ENCODE measurements around the gene KDM7A.

Gene KDM7A

GRCh38 chr7:140081774-140082425, 94.9 kb downstream of the KDM7A start:
- Histone ChIP-seq H3K36me3 (ENCODE audit: control insufficient read depth, insufficient read depth, low read length) (no peaks in the 10 kb centered on the region), H3K27me3 (ENCODE audit: control insufficient read depth, insufficient read depth, low read length) (no peaks in the 10 kb centered on the region), H3K27ac (ENCODE audit: low read depth, low read length) (no peak overlapping the region), H3K4me3 (ENCODE audit: low read depth, low read length) (no peak overlapping the region), H3K4me1 (ENCODE audit: control insufficient read depth, insufficient read depth, low read length) (peaks cover 1% of the 10 kb centered on the region; the same call in 1 of the 2 replicates), H3K9ac (ENCODE audit: low read depth, low read length) (no peak overlapping the region), H3K9me3 (ENCODE audit: control insufficient read depth, insufficient read depth, low read length) (no peaks in the 10 kb centered on the region)

GRCh38 chr7:140080919-140081318, 95.9 kb downstream of the KDM7A start:
- Histone ChIP-seq H3K4me1 (ENCODE audit: control insufficient read depth, insufficient read depth, low read length) (no peaks in the 10 kb centered on the region), H3K27me3 (ENCODE audit: control insufficient read depth, insufficient read depth, low read length) (no peaks in the 10 kb centered on the region), H3K27ac (ENCODE audit: low read depth, low read length) (no peak overlapping the region)

GRCh38 chr7:140079121-140079536, 97.7 kb downstream of the KDM7A start:
- no peak overlapping the region for H3K9ac ChIP-seq (ENCODE audit: low read depth, low read length)
- no peaks in the 10 kb centered on the region for H3K4me1 ChIP-seq (ENCODE audit: control insufficient read depth, insufficient read depth, low read length)
- H3K27ac ChIP-seq (ENCODE audit: low read depth, low read length): no peak overlapping the region
- H3K9me3 ChIP-seq (ENCODE audit: control insufficient read depth, insufficient read depth, low read length): no peaks in the 10 kb centered on the region
- H3K36me3 ChIP-seq (ENCODE audit: control insufficient read depth, insufficient read depth, low read length): no peaks in the 10 kb centered on the region
- no peaks in the 10 kb centered on the region for H3K27me3 ChIP-seq (ENCODE audit: control insufficient read depth, insufficient read depth, low read length)
- no peak overlapping the region for H3K4me3 ChIP-seq (ENCODE audit: low read depth, low read length)

More at GRCh38 chr7:140080919-140081318, 95.9 kb downstream of the KDM7A start:
- Histone ChIP-seq H3K4me3 (ENCODE audit: low read depth, low read length) (no peak overlapping the region), H3K9me3 (ENCODE audit: control insufficient read depth, insufficient read depth, low read length) (no peaks in the 10 kb centered on the region), H3K9ac (ENCODE audit: low read depth, low read length) (no peak overlapping the region), H3K36me3 (ENCODE audit: control insufficient read depth, insufficient read depth, low read length) (no peaks in the 10 kb centered on the region)

GRCh38 chr7:140078392-140078791, 98.4 kb downstream of the KDM7A start:
- H3K27me3 ChIP-seq (ENCODE audit: control insufficient read depth, insufficient read depth, low read length): no peaks in the 10 kb centered on the region
- H3K27ac ChIP-seq (ENCODE audit: low read depth, low read length): no peak overlapping the region
- no peaks in the 10 kb centered on the region for H3K36me3 ChIP-seq (ENCODE audit: control insufficient read depth, insufficient read depth, low read length)
- H3K4me1 ChIP-seq (ENCODE audit: control insufficient read depth, insufficient read depth, low read length): no peaks in the 10 kb centered on the region
- H3K9ac ChIP-seq (ENCODE audit: low read depth, low read length): no peak overlapping the region
- H3K4me3 ChIP-seq (ENCODE audit: low read depth, low read length): no peak overlapping the region
- no peaks in the 10 kb centered on the region for H3K9me3 ChIP-seq (ENCODE audit: control insufficient read depth, insufficient read depth, low read length)

- Histone ChIP-seq H3K9ac (ENCODE audit: low read depth, low read length) (no peak overlapping the region), H3K4me3 (ENCODE audit: low read depth, low read length) (no peak overlapping the region), H3K27ac (ENCODE audit: low read depth, low read length) (no peak overlapping the region), H3K27me3 (ENCODE audit: control insufficient read depth, insufficient read depth, low read length) (no peaks in the 10 kb centered on the region), H3K4me1 (ENCODE audit: control insufficient read depth, insufficient read depth, low read length) (no peaks in the 10 kb centered on the region), H3K36me3 (ENCODE audit: control insufficient read depth, insufficient read depth, low read length) (no peaks in the 10 kb centered on the region), H3K9me3 (ENCODE audit: control insufficient read depth, insufficient read depth, low read length) (no peaks in the 10 kb centered on the region)
Observed at GRCh38 chr7:140074780-140075179, 102.0 kb downstream of the KDM7A start.

- Histone ChIP-seq H3K9ac (ENCODE audit: low read depth, low read length) (no peak overlapping the region), H3K27me3 (ENCODE audit: control insufficient read depth, insufficient read depth, low read length) (no peaks in the 10 kb centered on the region), H3K27ac (ENCODE audit: low read depth, low read length) (no peak overlapping the region), H3K4me1 (ENCODE audit: control insufficient read depth, insufficient read depth, low read length) (0 out of 2 replicates have a peak, but pooled peaks cover 2% of the 10 kb centered on the region), H3K4me3 (ENCODE audit: low read depth, low read length) (no peak overlapping the region), H3K36me3 (ENCODE audit: control insufficient read depth, insufficient read depth, low read length) (no peaks in the 10 kb centered on the region), H3K9me3 (ENCODE audit: control insufficient read depth, insufficient read depth, low read length) (peaks cover 4% of the 10 kb centered on the region; the same call in 1 of the 2 replicates)
Observed at GRCh38 chr7:140070546-140070945, 106.2 kb downstream of the KDM7A start.

GRCh38 chr7:140069298-140069949, 107.4 kb downstream of the KDM7A start:
- Histone ChIP-seq H3K36me3 (ENCODE audit: control insufficient read depth, insufficient read depth, low read length) (no peaks in the 10 kb centered on the region), H3K27me3 (ENCODE audit: control insufficient read depth, insufficient read depth, low read length) (no peaks in the 10 kb centered on the region), H3K27ac (ENCODE audit: low read depth, low read length) (no peak overlapping the region), H3K4me3 (ENCODE audit: low read depth, low read length) (no peak overlapping the region), H3K9me3 (ENCODE audit: control insufficient read depth, insufficient read depth, low read length) (peaks cover 4% of the 10 kb centered on the region; the same call in 1 of the 2 replicates), H3K4me1 (ENCODE audit: control insufficient read depth, insufficient read depth, low read length) (0 out of 2 replicates have a peak, but pooled peaks cover 2% of the 10 kb centered on the region), H3K9ac (ENCODE audit: low read depth, low read length) (no peak overlapping the region)

- Histone ChIP-seq H3K4me1 (ENCODE audit: control insufficient read depth, insufficient read depth, low read length) (0 out of 2 replicates have a peak, but pooled peaks cover 2% of the 10 kb centered on the region), H3K27me3 (ENCODE audit: control insufficient read depth, insufficient read depth, low read length) (peaks cover 13% of the 10 kb centered on the region), H3K9ac (ENCODE audit: low read depth, low read length) (no peak overlapping the region), H3K9me3 (ENCODE audit: control insufficient read depth, insufficient read depth, low read length) (peaks cover 4% of the 10 kb centered on the region; the same call in 1 of the 2 replicates), H3K36me3 (ENCODE audit: control insufficient read depth, insufficient read depth, low read length) (no peaks in the 10 kb centered on the region), H3K27ac (ENCODE audit: low read depth, low read length) (no peak overlapping the region), H3K4me3 (ENCODE audit: low read depth, low read length) (no peak overlapping the region)
Observed at GRCh38 chr7:140068033-140068432, 108.8 kb downstream of the KDM7A start.

GRCh38 chr7:140067052-140067451, 109.7 kb downstream of the KDM7A start:
- no peak overlapping the region for H3K27ac ChIP-seq (ENCODE audit: low read depth, low read length)
- peaks cover 19% of the 10 kb centered on the region for H3K27me3 ChIP-seq (ENCODE audit: control insufficient read depth, insufficient read depth, low read length)
- H3K36me3 ChIP-seq (ENCODE audit: control insufficient read depth, insufficient read depth, low read length): no peaks in the 10 kb centered on the region
- H3K4me1 ChIP-seq (ENCODE audit: control insufficient read depth, insufficient read depth, low read length): 0 out of 2 replicates have a peak, but pooled peaks cover 2% of the 10 kb centered on the region
- no peak overlapping the region for H3K4me3 ChIP-seq (ENCODE audit: low read depth, low read length)
- H3K9ac ChIP-seq (ENCODE audit: low read depth, low read length): no peak overlapping the region
- peaks cover 4% of the 10 kb centered on the region; the same call in 1 of the 2 replicates for H3K9me3 ChIP-seq (ENCODE audit: control insufficient read depth, insufficient read depth, low read length)

- peak within 1 kb of the TSS; percentile 78; the same call in 1 of the 2 replicates for H3K9ac ChIP-seq (ENCODE audit: low read depth, low read length)
- H3K36me3 ChIP-seq (ENCODE audit: control insufficient read depth, insufficient read depth, low read length): no peaks in the 10 kb centered on the region
- H3K9me3 ChIP-seq (ENCODE audit: control insufficient read depth, insufficient read depth, low read length): peaks cover 4% of the 10 kb centered on the region; the same call in 1 of the 2 replicates
- H3K27me3 ChIP-seq (ENCODE audit: control insufficient read depth, insufficient read depth, low read length): peaks cover 28% of the 10 kb centered on the region
- H3K4me3 ChIP-seq (ENCODE audit: low read depth, low read length): peak within 1 kb of the TSS; percentile 71
- no peak within 1 kb of the TSS for H3K27ac ChIP-seq (ENCODE audit: low read depth, low read length)
- H3K4me1 ChIP-seq (ENCODE audit: control insufficient read depth, insufficient read depth, low read length): 0 out of 2 replicates have a peak, but pooled peaks cover 2% of the 10 kb centered on the region
Observed at GRCh38 chr7:140062528-140063299, 114.1 kb downstream of the KDM7A start, which contains the start of gene PARP12. Gene PARP12 (minus strand): TSS chr7:140062951. CDS start chr7:140062847, 104 bp downstream.

Measured in HUES48 (cell line).